ENCODE data around the gene CIBAR2. TPM values are rescaled to one million over a fixed set of nuclear protein-coding genes. Genes with fewer than 3 reads are reported as not detected.
A peak's percentile ranks its signal among the peaks of the same experiment; 100 is the strongest.

Gene CIBAR2
- total RNA-seq, 1 donor from 2014 or later: not detected

DNA sequence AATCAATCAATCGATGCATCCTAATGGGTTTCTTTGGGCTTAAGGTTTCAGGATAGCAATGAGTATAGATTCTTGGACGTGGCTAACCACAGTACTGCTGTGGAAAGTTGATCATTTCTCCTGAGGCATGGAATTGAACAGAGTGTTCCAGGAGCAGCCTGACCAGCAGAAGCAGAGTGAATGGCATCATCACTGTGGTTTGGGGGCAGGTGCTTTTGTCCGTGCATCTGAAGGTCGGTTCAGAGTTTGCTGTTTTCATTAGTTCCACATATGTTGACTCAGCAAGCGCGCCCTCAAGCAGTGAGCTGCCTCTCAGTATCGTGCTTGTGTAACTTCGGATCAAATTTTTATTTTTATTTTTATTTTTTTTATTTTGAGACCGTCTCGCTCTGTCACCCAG lies 59.7 kb downstream of the CIBAR2 start:
- Histone ChIP-seq H3K27ac (replicated peaks) (no peak overlapping the region), H3K4me3 (no peak overlapping the region), H3K27me3 (ENCODE audit: low read depth) (no peaks in the 10 kb centered on the region), H3K9me3 (replicated peaks) (no peaks in the 10 kb centered on the region), H3K4me1 (peaks cover 45% of the 10 kb centered on the region), H3K36me3 (no peaks in the 10 kb centered on the region)
- no peak for DNase-seq
- TF ChIP-seq, protein P1, sequence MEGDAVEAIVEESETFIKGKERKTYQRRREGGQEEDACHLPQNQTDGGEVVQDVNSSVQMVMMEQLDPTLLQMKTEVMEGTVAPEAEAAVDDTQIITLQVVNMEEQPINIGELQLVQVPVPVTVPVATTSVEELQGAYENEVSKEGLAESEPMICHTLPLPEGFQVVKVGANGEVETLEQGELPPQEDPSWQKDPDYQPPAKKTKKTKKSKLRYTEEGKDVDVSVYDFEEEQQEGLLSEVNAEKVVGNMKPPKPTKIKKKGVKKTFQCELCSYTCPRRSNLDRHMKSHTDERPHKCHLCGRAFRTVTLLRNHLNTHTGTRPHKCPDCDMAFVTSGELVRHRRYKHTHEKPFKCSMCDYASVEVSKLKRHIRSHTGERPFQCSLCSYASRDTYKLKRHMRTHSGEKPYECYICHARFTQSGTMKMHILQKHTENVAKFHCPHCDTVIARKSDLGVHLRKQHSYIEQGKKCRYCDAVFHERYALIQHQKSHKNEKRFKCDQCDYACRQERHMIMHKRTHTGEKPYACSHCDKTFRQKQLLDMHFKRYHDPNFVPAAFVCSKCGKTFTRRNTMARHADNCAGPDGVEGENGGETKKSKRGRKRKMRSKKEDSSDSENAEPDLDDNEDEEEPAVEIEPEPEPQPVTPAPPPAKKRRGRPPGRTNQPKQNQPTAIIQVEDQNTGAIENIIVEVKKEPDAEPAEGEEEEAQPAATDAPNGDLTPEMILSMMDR (IDR thresholded peaks at IDR 0.05; ENCODE audit: borderline replicate concordance): no peak
- intact Hi-C loops (cut with micrococcal nuclease): no loop called here

- intact Hi-C loops (cut with micrococcal nuclease): no loop called here
- peaks cover 44% of the 10 kb centered on the region for H3K4me1 ChIP-seq
- H3K27ac ChIP-seq (replicated peaks): no peak overlapping the region
- H3K4me3 ChIP-seq: no peak overlapping the region
- TF ChIP-seq, protein P1 (IDR thresholded peaks at IDR 0.05; ENCODE audit: borderline replicate concordance): no peak
- no peaks in the 10 kb centered on the region for H3K9me3 ChIP-seq (replicated peaks)
- H3K27me3 ChIP-seq (ENCODE audit: low read depth): no peaks in the 10 kb centered on the region
- no peaks in the 10 kb centered on the region for H3K36me3 ChIP-seq
- DNase-seq: no peak
Measured at GRCh38 chr16:85051683-85052082, 60.6 kb downstream of the CIBAR2 start.

DNA sequence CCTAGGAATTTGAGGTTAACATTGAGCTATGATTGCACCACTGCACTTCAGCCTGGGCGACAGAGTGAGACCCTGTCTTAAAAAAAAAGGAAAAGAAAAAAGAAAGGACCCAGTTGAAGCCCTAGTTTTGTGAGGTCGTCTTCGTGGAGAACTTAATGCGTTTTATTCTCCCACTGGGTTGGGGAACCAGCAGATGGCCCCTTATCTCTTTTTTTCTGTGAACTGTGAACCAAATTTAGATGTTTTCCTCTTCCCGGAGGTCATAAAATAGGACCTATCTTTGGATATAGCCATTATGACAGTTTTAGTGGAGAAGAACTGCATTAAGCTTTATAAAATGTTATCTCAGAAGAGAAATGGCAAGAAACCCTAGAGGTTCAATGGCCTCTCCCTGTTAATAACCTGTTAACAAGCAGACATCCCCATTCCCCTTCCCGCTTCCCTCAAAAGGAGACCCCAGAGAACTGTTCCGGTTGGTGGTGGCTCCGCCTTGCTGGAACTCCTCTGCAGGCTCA lies 61.1 kb downstream of the CIBAR2 start:
- Histone ChIP-seq H3K4me1 (peaks cover 39% of the 10 kb centered on the region), H3K27me3 (ENCODE audit: low read depth) (no peaks in the 10 kb centered on the region), H3K9me3 (replicated peaks) (no peaks in the 10 kb centered on the region), H3K4me3 (no peak overlapping the region), H3K36me3 (no peaks in the 10 kb centered on the region), H3K27ac (replicated peaks) (peak overlapping the region; percentile 30)
- intact Hi-C loops (cut with micrococcal nuclease): no loop called here
- TF ChIP-seq, protein P1 (IDR thresholded peaks at IDR 0.05; ENCODE audit: borderline replicate concordance): no peak
- DNase-seq: no peak

GRCh38 chr16:85049706-85050305 lies 62.5 kb downstream of the CIBAR2 start:
- no peak for DNase-seq
- peaks cover 26% of the 10 kb centered on the region for H3K4me1 ChIP-seq
- TF ChIP-seq, protein P1 (IDR thresholded peaks at IDR 0.05; ENCODE audit: borderline replicate concordance): no peak
- no peaks in the 10 kb centered on the region for H3K27me3 ChIP-seq (ENCODE audit: low read depth)
- H3K4me3 ChIP-seq: no peak overlapping the region
- intact Hi-C loops (cut with micrococcal nuclease): no loop called here
- H3K27ac ChIP-seq (replicated peaks): no peak overlapping the region
- no peaks in the 10 kb centered on the region for H3K9me3 ChIP-seq (replicated peaks)
- H3K36me3 ChIP-seq: no peaks in the 10 kb centered on the region

- Histone ChIP-seq H3K4me3 (no peak overlapping the region), H3K4me1 (peaks cover 22% of the 10 kb centered on the region), H3K36me3 (no peaks in the 10 kb centered on the region), H3K9me3 (replicated peaks) (no peaks in the 10 kb centered on the region), H3K27ac (replicated peaks) (no peak overlapping the region), H3K27me3 (ENCODE audit: low read depth) (no peaks in the 10 kb centered on the region)
- TF ChIP-seq, protein P1 (IDR thresholded peaks at IDR 0.05; ENCODE audit: borderline replicate concordance): no peak
- no peak for DNase-seq
- intact Hi-C loops (cut with micrococcal nuclease): no loop called here
Measured at GRCh38 chr16:85048921-85049562, 63.2 kb downstream of the CIBAR2 start.

Other genes starting within 250 kb of the CIBAR2 start
- 36.8 TPM for gene ZDHHC7, start 100.9 kb downstream of the CIBAR2 start, total RNA-seq
- 10.0 TPM for gene KIAA0513, start 84.7 kb downstream of the CIBAR2 start, total RNA-seq